Transverse colon (tissue), 4 donors: Measurements from ENCODE around the gene MFSD6L. TPM values are rescaled to one million over a fixed set of nuclear protein-coding genes. Genes with fewer than 3 reads are reported as not detected.
A peak's percentile ranks its signal among the peaks of the same experiment; 100 is the strongest.

Experiments used
- DNase-seq: peaks from one replicate; pipeline ENCODE4 v3.0.0-alpha.2; 2019
- H3K27ac ChIP-seq, 4 donors: fragments of 200-600 bp; sonication (generic); 2 replicates each; pipeline ENCODE4 v1.5.1; 2016 to 2018; ENCODE audit warnings: inconsistent platforms in 4 of 4
- H3K27me3 ChIP-seq: fragments of 200-600 bp; sonication (generic); 2 replicates; pipeline ENCODE4 v1.5.1; 2017; ENCODE audit warnings: inconsistent platforms
- H3K36me3 ChIP-seq, 4 donors: fragments of 200-600 bp; sonication (generic); 2 replicates each; pipeline ENCODE4 v1.5.1; 2017 to 2019; ENCODE audit warnings: inconsistent platforms in 4 of 4
- H3K4me1 ChIP-seq, 4 donors: fragments of 200-600 bp; sonication (generic); 2 replicates each; pipeline ENCODE4 v1.5.1; 2017 to 2020; ENCODE audit warnings: inconsistent platforms in 4 of 4
- H3K4me3 ChIP-seq, 4 donors: fragments of 200-600 bp; sonication (generic); 1 replicate in 1 of 4; 2 replicates in 3 of 4; pipeline versions ENCODE4 v1.5.1 to v1.6.1; 2017 to 2019; ENCODE audit warnings: inconsistent platforms in 4 of 4
- H3K9me3 ChIP-seq, 2 donors: fragments of 200-600 bp; sonication (generic); 2 replicates each; pipeline ENCODE4 v1.5.1; 2017 to 2019; ENCODE audit warnings: inconsistent platforms in 2 of 2
- CTCF ChIP-seq, 5 experiments: fragments of 200-600 bp in 3 of 5; fragments of 450-650 bp in 2 of 5; sonication (generic) in 3 of 5; IDR thresholded peaks; 1 replicate in 2 of 5; 2 replicates in 3 of 5; pipeline ENCODE4 v1.5.1; 2016 to 2017; ENCODE audit warnings: antibody characterized with exemption in 5 of 5, inconsistent platforms in 3 of 5, mild to moderate bottlenecking in 2 of 5, moderate library complexity in 1 of 5
- EP300 ChIP-seq: sonication (generic); formaldehyde crosslinking; IDR thresholded peaks from one replicate; pipeline ENCODE4 v1.6.1; 2017; ENCODE audit warnings: antibody characterized with exemption, low read depth
- POLR2A ChIP-seq: fragments of 450-650 bp; IDR thresholded peaks from one replicate; pipeline ENCODE4 v1.6.1; 2016; ENCODE audit warnings: antibody characterized with exemption, mild to moderate bottlenecking, moderate library complexity
- POLR2AphosphoS5 ChIP-seq, 3 donors: sonication (generic); formaldehyde crosslinking; IDR thresholded peaks; one replicate each; pipeline ENCODE4 v1.6.1; 2016; ENCODE audit warnings: antibody characterized with exemption in 3 of 3
- WGBS, 2 donors: methylation state at CpG; one replicate each; pipeline ENCODE4 v1.1.5; 2018; ENCODE audit warnings: low coverage in 1 of 2; 5-methylcytosine and 5-hydroxymethylcytosine counted together
- in situ Hi-C, 4 donors: fragments of 200-750 bp; cut with MboI; loops; one replicate each; pipeline versions ENCODE4 v1.15.0 to v1.15.1; 2017; ENCODE audit warnings: low sequenced_read_pairs in 3 of 4, low pct_ligation_motif_present in 1 of 4, low pct_unique_long_range_greater_than_20kb in 1 of 4
- intact Hi-C: fragments of 100-400 bp; cut with DNase I; formaldehyde crosslinking; loops from one replicate; pipeline ENCODE4 v1.15.1; 2023; ENCODE audit warnings: low total_unique reads
- total RNA-seq, 4 donors: library from RNA; depleted of rRNA; stranded (reverse); fragments of >200 nt; gene quantifications; one replicate each; pipeline ENCODE4 v1.1.0, GENCODE V29; 2016

The MFSD6L gene
- total RNA-seq, 4 donors from 2014 or later: 0.40 to 5.1 (median 3.8) TPM; not detected in 1

DNA sequence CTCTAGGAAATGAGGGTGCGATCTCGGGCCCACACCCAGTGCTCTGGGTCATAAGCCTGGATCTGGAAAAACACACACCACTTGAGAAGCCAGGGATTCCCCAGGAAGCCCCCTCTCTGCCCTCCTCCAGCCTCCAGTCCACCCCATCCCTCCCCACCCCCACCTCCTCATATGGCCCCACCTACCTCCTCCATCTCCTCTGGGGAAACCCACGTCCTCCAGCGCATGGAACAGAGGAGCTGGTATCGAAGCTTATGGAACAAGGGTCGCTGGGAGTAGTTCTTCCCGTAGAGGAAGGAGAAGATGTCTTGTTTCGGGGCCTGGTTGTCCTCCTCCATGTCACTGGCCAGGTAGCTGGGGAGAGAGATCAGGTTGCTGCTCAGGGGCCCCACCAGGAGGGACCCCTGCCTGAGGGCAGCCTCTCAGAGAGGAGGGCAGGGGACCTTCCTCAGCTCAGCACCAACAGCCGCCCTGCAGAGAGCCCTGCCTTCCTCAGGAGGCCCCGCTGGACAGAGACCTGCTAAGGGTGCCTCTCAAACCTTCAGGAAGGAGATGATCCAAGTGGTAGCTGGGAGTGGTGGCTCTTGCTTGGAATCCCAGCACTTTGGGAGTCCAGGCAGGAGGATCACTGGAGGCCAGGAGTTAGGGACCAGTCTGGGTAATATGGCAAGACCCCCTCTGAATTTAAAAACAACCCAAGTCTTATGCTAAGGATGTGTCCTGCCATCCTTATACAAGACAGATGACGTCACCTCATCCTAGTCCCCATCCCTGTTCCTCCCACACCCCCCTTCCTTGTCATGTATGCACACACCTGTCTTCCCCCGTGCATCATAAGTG lies 45.8 kb downstream of the MFSD6L start:
- no peaks in the 10 kb centered on the region for H3K4me1 ChIP-seq
- H3K9me3 ChIP-seq: no peaks in the 10 kb centered on the region
- intact Hi-C loops: no loop called here
- H3K36me3 ChIP-seq: no peaks in the 10 kb centered on the region
- WGBS, 2 donors: 74 to 100% methylated on average over 1 to 12 of the region's 12 CpGs
- H3K27me3 ChIP-seq: peaks cover 5% of the 10 kb centered on the region
- TF ChIP-seq CTCF (IDR thresholded peaks at IDR 0.05): peak in 1 of 5 experiments; percentile 24
- no peak for TF ChIP-seq POLR2AphosphoS5 (IDR thresholded peaks at IDR 0.05)
- no peak for TF ChIP-seq POLR2A
- no peak for DNase-seq
- in situ Hi-C loops: no loop called here
- H3K27ac ChIP-seq: no peak overlapping the region
- H3K4me3 ChIP-seq: no peak overlapping the region

DNA sequence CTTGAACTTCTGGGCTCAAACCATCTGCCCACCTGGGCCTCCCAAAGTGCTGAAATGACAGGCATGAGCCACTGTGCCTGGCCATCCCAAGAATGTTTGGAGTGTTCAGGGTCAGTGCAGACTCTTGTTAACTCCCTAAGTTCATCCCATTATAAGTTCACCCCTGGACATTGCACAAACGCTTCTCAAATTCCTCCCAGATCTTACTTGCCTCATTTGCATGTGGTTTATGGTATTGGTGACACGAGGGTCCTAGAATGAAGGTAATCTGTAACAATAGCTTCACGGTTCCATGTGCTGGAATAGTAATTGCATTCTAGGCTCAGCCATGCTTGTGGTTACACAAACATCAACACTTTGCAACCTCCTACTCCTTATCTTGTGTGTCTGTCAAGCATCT lies 49.5 kb downstream of the MFSD6L start:
- Histone ChIP-seq H3K4me3 (no peak overlapping the region), H3K4me1 (peaks cover 0 to 17% (median 8%) of the 10 kb centered on the region in 4 donors), H3K36me3 (no peaks in the 10 kb centered on the region), H3K9me3 (no peaks in the 10 kb centered on the region), H3K27ac (no peak overlapping the region), H3K27me3 (peaks cover under 1% of the 10 kb centered on the region)
- in situ Hi-C loops (loop anchor here in 3 of 4 donors (10.0 to 25.0 kb wide), 3 partner anchors 175 to 337 kb away; no protein-coding TSS in a partner anchor), intact Hi-C loops (loop anchor here (5.0 kb wide), 1 partner anchor 342 kb away; no protein-coding TSS in a partner anchor)
- no peak for DNase-seq
- TF ChIP-seq POLR2A: no peak
- no peak for TF ChIP-seq POLR2AphosphoS5 (IDR thresholded peaks at IDR 0.05)
- TF ChIP-seq CTCF (IDR thresholded peaks at IDR 0.05): no peak
- TF ChIP-seq EP300: no peak
- WGBS, 2 donors: 64 to 77% methylated on average over 3 of the region's 3 CpGs

- no peaks in the 10 kb centered on the region for H3K36me3 ChIP-seq
- no peaks in the 10 kb centered on the region for H3K27me3 ChIP-seq
- in situ Hi-C loops: loop anchor here in 3 of 4 donors (10.0 to 25.0 kb wide), 3 partner anchors 173 to 335 kb away; no protein-coding TSS in a partner anchor
- WGBS, 2 donors: 87 to 100% methylated on average over 3 of the region's 3 CpGs
- DNase-seq: no peak
- TF ChIP-seq POLR2AphosphoS5 (IDR thresholded peaks at IDR 0.05) (no peak), EP300 (no peak), POLR2A (no peak), CTCF (IDR thresholded peaks at IDR 0.05) (no peak)
- no peak overlapping the region for H3K4me3 ChIP-seq
- intact Hi-C loops: loop anchor here (1.0 to 5.0 kb wide), 2 partner anchors 168 to 340 kb away; no protein-coding TSS in a partner anchor
- H3K27ac ChIP-seq: no peak overlapping the region
- peaks cover 0 to 17% (median 8%) of the 10 kb centered on the region in 4 donors for H3K4me1 ChIP-seq
- no peaks in the 10 kb centered on the region for H3K9me3 ChIP-seq
Measured at GRCh38 chr17:8747742-8748141, 51.4 kb downstream of the MFSD6L start.

Other genes starting within 250 kb of the MFSD6L start
- 10 to 100 TPM in 1 of 4 donors, 1 to 10 TPM in 3; 3.7 to 71.2 (median 8.3) TPM for gene MYH10, start 168.6 kb downstream of the MFSD6L start, total RNA-seq
- gene CCDC42, start 54.5 kb downstream of the MFSD6L start, total RNA-seq: not detected
- gene SPDYE4, start 40.8 kb downstream of the MFSD6L start, total RNA-seq: not detected
- gene PIK3R6, start 68.3 kb upstream of the MFSD6L start, total RNA-seq: 1 to 10 TPM in 1 of 4 donors, under 1 TPM in 1, not detected in 2; 0.55 to 1.4 TPM
- gene PIK3R5, start 166.3 kb upstream of the MFSD6L start, total RNA-seq: 10 to 100 TPM in 2 of 4 donors, 1 to 10 TPM in 1, under 1 TPM in 1; 0.40 to 16.1 (median 10.4) TPM
- 10 to 100 TPM in 1 of 4 donors, 1 to 10 TPM in 3; 3.6 to 20.6 (median 7.2) TPM for gene NTN1, start 222.1 kb upstream of the MFSD6L start, total RNA-seq